Activated effector memory CD4-positive, alpha-beta T cell treated with anti-CD3 and anti-CD28 coated beads, Interleukin-2, amount 50 U/mL, for 16 hours (primary cell): ENCODE measurements around the gene PRR23E.

Experiments
- DNase-seq: peaks from one replicate; pipeline ENCODE4 v3.0.0-alpha.2; 2020

PRR23E gene

GRCh38 chr3:127210654-127210943, 17.7 kb downstream of the PRR23E start:
- no peak for DNase-seq

GRCh38 chr3:127211118-127212060, 18.5 kb downstream of the PRR23E start:
- DNase-seq = no peak

- no peak for DNase-seq
Measured at GRCh38 chr3:127212231-127212630, 19.3 kb downstream of the PRR23E start.

GRCh38 chr3:127212711-127213110, 19.8 kb downstream of the PRR23E start:
- no peak for DNase-seq

- no peak for DNase-seq
Measured at GRCh38 chr3:127213381-127213918, 20.5 kb downstream of the PRR23E start.

- no peak for DNase-seq
Measured at GRCh38 chr3:127214975-127215374, 22.0 kb downstream of the PRR23E start.

GRCh38 chr3:127215714-127216414, 22.9 kb downstream of the PRR23E start:
- no peak for DNase-seq

- no peak for DNase-seq
Measured at GRCh38 chr3:127216415-127217261, 23.7 kb downstream of the PRR23E start.

GRCh38 chr3:127217596-127218453, 24.9 kb downstream of the PRR23E start:
- DNase-seq = no peak

- DNase-seq = no peak
Measured at GRCh38 chr3:127218454-127218922, 25.6 kb downstream of the PRR23E start.

GRCh38 chr3:127220497-127220896, 27.6 kb downstream of the PRR23E start:
- no peak for DNase-seq

- no peak for DNase-seq
Measured at GRCh38 chr3:127221037-127221436, 28.1 kb downstream of the PRR23E start.

GRCh38 chr3:127221446-127222035, 28.6 kb downstream of the PRR23E start:
- no peak for DNase-seq

- no peak for DNase-seq
Measured at GRCh38 chr3:127222163-127222562, 29.2 kb downstream of the PRR23E start.

GRCh38 chr3:127222664-127223063, 29.7 kb downstream of the PRR23E start:
- no peak for DNase-seq

- DNase-seq = no peak
Measured at GRCh38 chr3:127224118-127224517, 31.2 kb downstream of the PRR23E start.

- DNase-seq = no peak
Measured at GRCh38 chr3:127226457-127226856, 33.5 kb downstream of the PRR23E start.

GRCh38 chr3:127226946-127227842, 34.3 kb downstream of the PRR23E start:
- no peak for DNase-seq

GRCh38 chr3:127228866-127229265, 35.9 kb downstream of the PRR23E start:
- DNase-seq = no peak

- no peak for DNase-seq
Measured at GRCh38 chr3:127233371-127233770, 40.4 kb downstream of the PRR23E start.
